HG02970 (cell line): Measurements from ENCODE around the gene ASB17.
"Not testable (repeated sequence)": the region's sequence is repeated elsewhere in the genome, so short reads cannot be mapped to it uniquely, and the experiment has no call there.

Experiments used
- ATAC-seq: cut with Tn5 transposase; IDR thresholded peaks from one replicate; pipeline ENCODE4 v1.9.1; 2021; ENCODE audit warnings: mild to moderate bottlenecking, moderate library complexity, moderate number of reproducible peaks; ENCODE audit not compliant: unreplicated experiment, low FRiP score

ASB17 gene, protein sequence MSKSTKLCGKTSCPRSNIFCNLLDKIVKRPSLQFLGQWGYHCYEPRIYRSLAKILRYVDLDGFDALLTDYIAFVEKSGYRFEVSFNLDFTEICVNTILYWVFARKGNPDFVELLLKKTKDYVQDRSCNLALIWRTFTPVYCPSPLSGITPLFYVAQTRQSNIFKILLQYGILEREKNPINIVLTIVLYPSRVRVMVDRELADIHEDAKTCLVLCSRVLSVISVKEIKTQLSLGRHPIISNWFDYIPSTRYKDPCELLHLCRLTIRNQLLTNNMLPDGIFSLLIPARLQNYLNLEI

DNA sequence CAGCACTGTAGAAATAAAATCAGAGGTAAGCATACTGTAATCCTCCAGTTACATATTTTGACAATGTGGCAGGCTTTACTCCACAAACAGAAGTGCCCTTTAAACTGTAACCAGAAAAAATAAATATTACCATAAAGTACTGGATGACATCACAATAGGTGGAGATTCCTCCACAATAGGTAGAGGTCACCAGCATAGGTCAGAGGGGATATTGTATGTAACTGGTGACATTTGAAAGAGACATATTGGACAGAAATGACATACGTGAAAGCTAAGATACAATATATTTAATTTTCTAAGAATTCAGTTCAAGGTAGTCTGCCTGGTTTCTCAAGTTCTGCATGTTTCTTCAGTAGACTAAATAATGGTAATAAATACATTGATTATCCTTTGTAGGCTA, at the start of gene ASB17:
Gene ASB17 (minus strand): TSS at position 101 of the 400 bp plus-strand sequence. CDS start 113 bp downstream, outside the sequence.
- no peak for ATAC-seq

DNA sequence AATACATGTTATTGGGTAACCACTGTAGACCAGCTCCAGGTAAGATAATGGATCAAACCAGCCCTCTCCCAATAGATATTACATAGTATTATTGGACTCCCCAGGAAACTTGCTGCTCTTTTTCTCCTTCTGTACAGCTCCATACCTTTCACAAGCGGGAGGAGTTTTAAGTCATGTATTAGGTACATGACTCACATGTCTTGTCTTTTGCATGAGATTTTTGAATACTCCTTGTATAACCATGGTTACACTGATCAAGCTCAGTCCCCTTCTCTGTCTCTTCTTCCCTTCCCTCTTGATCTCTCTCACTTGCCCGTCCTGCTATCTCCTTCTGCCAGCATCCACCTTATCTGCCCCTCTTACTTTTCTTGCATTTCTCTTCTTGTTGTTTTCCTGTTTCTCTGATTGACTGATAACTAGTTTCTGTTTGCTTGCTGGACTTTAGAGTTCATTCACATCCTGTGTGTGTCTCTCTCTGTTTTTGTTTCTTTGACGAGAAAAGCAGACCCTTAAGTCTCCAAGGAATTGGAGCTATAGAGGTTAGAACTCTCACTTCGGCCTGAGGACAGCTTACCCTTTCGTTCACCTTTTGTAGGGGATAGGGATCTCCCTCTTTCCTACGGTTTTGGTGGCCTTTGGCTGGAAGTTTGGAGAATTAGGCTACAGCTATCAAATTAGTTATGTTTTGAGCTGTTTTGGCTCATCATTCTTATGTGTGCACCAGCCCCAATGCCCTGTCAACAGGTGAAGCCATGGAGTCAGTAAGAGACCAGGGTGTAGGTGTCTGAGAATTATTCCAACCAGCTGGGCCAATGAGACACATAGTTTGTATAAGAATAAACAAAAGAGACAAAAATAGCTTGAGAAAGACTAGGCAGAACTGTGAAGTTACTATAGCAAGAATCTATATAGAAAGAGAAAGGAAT, 49.0 kb upstream of the ASB17 start:
- peak; percentile 39 for ATAC-seq

- ATAC-seq, result no peak
Observed at GRCh38 chr1:75970631-75971030, 38.4 kb upstream of the ASB17 start.

DNA sequence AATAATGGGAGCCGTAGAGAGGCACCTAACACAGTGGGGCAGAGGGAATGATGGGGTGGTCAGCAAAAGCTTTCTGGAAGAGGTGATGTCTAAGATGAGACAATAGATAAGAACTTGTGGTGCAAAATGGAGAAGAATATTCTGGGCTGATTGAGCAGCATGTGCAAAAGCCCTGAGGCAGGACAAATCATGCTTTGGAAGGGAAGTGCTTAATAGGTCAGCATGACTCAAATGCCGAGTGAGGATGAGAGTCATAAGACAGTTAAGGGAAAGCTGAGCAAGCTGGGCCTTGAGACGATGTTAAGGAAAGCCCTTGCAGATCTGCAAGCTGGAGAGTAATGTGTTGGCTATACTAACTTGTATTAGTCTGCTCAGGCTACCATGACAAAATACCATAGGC, 37.3 kb upstream of the ASB17 start:
- no peak for ATAC-seq

DNA sequence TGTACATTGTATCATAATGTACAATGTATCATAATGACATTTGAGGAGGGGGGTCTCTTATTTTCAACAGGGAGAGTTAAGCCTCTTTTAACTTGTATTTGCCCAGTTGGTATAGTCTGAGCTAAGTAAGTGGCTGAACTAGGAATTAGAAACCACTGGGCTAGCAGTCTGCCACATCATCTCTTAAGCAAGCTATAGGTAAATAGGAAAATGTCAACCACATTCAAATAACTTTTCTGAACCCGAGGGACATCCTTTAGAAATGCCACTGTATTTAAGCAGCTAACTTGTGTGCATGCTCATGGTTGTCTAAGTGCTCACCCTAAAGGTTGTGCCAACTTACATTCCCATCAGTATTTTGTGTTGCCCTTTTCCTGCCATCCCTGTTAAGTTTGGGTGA, 35.5 kb upstream of the ASB17 start:
- no peak for ATAC-seq

DNA sequence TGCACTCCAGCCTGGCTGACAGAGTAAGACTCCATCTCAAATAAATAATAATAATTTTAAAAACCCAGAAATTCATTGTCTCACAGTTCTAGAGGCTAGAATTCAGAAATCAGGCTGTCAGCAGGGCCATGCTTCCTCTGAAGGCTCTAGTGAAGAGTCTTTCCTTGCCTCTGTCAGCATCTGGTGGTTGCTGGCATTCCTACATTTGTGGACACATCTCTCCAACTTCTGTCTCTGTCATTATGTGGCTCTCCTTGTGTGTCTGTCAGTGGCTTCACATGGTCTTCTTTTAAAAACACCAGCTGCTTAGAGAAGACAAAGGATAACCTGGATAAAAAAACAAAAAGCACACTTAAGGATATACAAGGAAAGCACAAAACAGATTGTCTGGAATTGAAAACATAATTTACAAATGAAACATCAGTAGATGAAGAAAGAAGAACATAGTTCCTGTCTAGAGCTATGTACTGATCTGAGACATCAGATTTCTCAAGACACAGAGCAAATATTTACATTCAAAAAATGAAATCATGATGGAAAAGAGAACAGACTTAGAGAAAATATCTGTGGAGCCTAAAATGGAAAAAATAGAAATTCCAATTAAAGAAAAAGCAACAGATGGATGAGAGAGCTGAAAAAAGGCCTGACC, 32.7 kb upstream of the ASB17 start:
- no peak for ATAC-seq

DNA sequence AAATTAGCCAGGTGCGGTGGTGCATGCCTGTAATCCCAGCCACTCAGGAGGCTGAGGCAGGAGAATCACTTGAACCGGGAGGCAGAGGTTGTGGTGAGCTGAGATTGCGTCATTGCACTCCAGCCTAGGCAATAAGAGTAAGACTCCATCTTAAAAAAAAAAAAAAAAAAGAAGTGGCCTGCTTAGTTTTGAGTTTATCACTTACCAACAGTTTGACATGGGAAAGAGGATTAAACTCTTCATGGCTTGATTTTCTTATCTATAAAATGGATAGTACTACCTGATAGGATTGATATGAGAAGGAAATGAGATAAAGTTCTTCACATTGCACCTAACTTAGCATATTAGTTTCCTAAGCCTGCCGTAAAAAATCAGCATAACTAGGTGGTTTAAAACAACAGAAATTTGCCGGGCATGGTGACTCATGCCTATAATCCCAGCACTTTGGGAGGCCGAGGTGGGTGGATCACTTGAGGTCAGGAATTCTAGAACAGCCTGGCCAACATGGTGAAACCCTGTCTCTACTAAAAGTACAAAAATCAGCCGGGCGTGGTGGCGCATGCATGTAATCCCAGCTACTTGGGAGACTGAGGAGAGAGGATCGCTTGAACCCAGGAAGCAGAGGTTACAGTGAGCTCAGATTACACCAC, 32.0 kb upstream of the ASB17 start:
- ATAC-seq, result not testable (repeated sequence)

DNA sequence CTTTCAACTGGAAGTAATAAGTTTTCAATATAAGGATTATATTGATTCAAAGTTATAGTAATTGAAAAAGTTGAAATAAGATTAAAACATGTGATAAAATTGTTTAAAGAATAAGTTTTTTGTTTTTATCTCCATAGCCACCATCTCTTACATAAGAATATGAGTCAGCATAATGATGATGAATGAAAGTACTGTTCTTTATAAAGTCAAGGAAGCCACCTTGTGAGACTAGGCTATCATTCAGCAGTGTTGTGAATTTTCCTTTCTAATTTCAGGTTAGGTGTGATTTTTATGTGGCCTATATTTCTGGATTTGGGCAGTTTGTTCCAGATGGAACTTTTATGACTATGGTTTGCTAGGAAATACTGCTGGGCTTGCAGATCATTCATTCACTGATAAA, 22.4 kb upstream of the ASB17 start:
- ATAC-seq, result no peak

DNA sequence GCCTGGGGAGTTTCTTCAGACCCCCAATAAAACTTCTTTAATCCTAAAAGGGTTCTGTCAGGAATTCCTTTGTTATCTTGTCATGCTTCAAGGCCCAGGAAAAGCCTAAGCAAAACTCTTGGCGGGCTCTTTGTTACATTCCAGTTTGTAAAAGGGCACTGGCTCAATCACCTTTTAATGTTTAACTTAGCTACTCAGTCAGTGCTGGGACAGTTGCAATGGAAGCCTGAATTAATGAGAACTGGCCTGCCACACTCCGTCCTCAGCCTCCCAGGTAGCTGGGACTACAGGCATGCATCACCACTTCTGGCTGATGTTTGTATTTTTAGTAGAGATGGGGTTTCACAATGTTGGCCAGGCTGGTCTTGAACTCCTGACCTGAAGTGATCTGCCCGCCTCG, 21.3 kb upstream of the ASB17 start:
- no peak for ATAC-seq

DNA sequence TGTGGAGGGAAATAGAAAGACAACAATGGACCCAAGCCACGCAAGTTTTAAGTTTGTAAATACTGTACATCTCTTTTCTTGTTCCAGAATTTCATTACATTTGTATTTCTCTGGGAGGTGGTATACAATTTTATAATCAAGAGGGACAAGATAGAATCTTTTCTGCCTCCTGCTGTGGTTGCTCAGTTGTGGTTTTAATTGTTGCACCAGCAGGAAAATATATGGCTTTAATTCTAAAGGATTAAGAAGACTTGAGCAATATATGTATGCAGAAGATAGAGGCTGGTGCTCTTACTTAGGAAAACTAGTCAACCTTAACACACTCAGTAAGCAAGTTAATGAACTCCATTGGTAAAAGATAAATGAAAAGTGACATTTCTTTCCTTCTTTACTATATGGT, 19.8 kb upstream of the ASB17 start:
- no peak for ATAC-seq

- ATAC-seq, result no peak
Observed at GRCh38 chr1:75950176-75950575, 18.0 kb upstream of the ASB17 start.

GRCh38 chr1:75943037-75943436, 10.8 kb upstream of the ASB17 start:
- ATAC-seq, result not testable (repeated sequence)

GRCh38 chr1:75937034-75937433, 4.8 kb upstream of the ASB17 start:
- ATAC-seq, result no peak

DNA sequence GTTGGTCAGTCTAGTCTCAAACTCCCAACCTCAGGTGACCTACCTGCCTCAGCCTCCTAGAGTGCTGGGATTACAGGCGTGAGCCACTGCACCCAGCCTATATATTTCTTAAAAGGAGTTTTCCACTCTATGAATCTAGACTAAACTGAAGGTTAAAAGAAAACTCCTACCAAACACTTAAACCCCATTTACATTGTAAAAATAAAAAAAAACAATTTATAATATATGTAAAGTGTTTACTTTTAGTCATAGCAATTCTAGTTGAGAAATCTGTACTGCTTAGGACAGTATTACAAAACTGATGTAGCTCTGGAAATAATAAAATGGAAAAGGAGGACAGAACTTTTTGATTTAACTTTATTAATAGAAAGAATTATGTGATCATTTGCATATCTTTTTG, 9.5 kb downstream of the ASB17 start:
- no peak for ATAC-seq

DNA sequence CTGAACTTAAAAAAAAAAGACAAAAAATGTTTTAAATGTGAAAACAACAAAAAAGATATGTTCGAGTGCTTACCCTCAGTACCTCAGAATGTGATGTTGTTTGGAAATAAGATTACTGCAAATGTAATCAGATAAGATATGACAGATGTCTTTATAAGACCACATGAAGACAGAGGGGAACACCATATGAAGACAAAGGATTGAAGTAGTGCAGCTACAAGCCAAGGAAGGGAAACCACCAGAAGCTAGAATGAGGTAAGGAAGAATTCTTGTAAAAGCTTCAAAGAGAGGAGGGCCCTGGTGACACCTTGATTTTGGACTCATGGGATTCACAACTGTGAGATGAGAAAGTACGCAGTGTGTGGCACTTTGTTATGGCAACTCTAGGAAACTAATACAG, 15.4 kb downstream of the ASB17 start:
- ATAC-seq, result no peak

DNA sequence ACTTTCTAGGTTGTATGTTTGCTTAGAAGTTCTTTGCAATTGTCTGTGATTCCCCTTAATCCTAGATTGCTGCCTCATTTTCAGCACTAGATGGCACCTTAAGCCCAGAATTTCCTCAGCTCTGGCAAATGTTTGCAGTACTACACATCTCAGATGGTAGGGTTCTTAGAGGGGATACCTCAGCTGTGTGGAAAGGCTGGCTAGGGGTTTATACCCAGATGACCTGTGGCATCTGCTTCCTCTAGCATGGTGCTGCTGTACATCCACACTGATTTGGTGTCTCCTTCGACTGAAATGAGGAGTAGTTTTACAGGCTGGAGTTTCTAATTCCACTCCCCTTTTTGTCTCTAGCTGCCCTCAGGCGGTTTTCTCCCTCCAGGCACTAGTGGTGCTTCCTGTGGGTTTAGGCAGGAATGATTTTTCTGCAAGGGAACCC, 23.5 kb downstream of the ASB17 start:
- ATAC-seq, result no peak

GRCh38 chr1:75901371-75901770, 30.8 kb downstream of the ASB17 start:
- no peak for ATAC-seq

- no peak for ATAC-seq
Observed at GRCh38 chr1:75884437-75884836, 47.8 kb downstream of the ASB17 start.

DNA sequence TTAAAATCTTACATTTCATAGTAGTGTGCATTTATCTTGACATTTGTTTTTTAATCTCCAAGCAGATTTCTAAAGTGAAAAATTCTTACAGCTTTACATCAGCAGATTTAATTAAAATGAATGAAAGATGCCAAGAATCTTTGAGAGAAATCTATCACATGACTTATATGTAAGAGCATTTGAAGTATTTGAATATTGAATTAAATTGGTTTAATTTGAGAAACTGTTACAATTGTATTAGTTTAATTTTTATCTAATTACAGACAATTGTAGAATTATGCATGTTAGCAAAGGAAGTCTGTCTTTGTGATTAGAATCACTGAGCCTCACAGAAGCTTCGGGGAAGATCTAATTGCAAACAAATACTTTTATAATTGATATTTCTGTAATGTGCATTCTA, 52.2 kb downstream of the ASB17 start:
- no peak for ATAC-seq

DNA sequence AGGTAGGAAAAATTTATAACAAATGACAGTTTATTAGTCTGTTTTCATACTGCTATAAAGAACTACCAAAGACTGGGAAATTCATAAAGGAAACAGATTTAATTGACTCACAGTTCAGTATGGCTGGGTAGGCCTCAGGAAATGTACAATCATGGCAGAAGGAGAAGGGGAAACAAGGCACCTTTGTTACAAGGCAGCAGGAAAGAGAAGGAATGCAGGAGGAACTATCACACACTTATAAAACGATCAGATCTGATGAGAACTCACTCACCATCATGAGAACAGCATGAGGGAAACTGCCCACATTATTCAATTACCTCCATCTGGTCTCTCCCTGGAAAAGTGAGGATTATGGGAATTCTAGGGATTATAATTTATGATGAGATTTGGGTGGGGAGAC, 61.3 kb downstream of the ASB17 start:
- no peak for ATAC-seq
